CD4-positive, alpha-beta memory T cell (primary cell): ENCODE results near the gene CALHM3. TPM values are rescaled to one million over a fixed set of nuclear protein-coding genes. Genes with fewer than 3 reads are reported as not detected.
"Not testable (repeated sequence)": the region's sequence is repeated elsewhere in the genome, so short reads cannot be mapped to it uniquely, and the experiment has no call there.

ENCODE experiments used
- CTCF ChIA-PET: fragments of 350-600 bp; sonication (Branson Sonifier 250); formaldehyde crosslinking; loops from one replicate; lab custom pipeline; 2021; ENCODE audit warnings: inconsistent platforms; ENCODE audit not compliant: partially characterized antibody; lab: Charles Lee
- POLR2A ChIA-PET: fragments of 350-600 bp; sonication (Branson Sonifier 250); formaldehyde crosslinking; loops from one replicate; lab custom pipeline; 2021; ENCODE audit not compliant: partially characterized antibody; lab: Charles Lee
- DNase-seq, 5 donors: peaks; one replicate each; pipeline versions ENCODE4 v3.0.0 to v3.0.0-alpha.2; 2020 to 2022; ENCODE audit warnings: mixed read lengths in 1 of 5
- H3K27ac ChIP-seq: one replicate; pipeline ENCODE4 v1.7.0; 2013; ENCODE audit warnings: low read depth, low read length
- H3K27me3 ChIP-seq: 2 replicates; pipeline ENCODE4 v1.7.0; 2013; ENCODE audit warnings: mild to moderate bottlenecking, low read length, moderate library complexity; ENCODE audit not compliant: insufficient read depth
- H3K36me3 ChIP-seq: 2 replicates; pipeline ENCODE4 v1.7.0; 2013; ENCODE audit warnings: mild to moderate bottlenecking, low read length, moderate library complexity; ENCODE audit not compliant: insufficient read depth
- H3K4me1 ChIP-seq: 2 replicates; pipeline ENCODE4 v1.7.0; 2013; ENCODE audit warnings: mild to moderate bottlenecking, low read length, moderate library complexity; ENCODE audit not compliant: insufficient read depth
- H3K4me3 ChIP-seq, 2 donors: one replicate each; pipeline ENCODE4 v1.7.0; 2013; ENCODE audit warnings: low read length in 2 of 2, mild to moderate bottlenecking in 1 of 2
- H3K9me3 ChIP-seq, 2 donors: one replicate each; pipeline ENCODE4 v1.7.0; 2013; ENCODE audit warnings: low read length in 2 of 2, control low read depth in 1 of 2; ENCODE audit not compliant: control insufficient read depth in 1 of 2
- H3K27ac Mint-ChIP-seq, 7 donors: one replicate each; pipeline ENCODE4 v1.8.0; 2020 to 2021; ENCODE audit warnings: mixed read lengths in 7 of 7, mild to moderate bottlenecking in 6 of 7, inconsistent platforms in 3 of 7, moderate library complexity in 3 of 7
- H3K27me3 Mint-ChIP-seq, 2 donors: one replicate each; pipeline ENCODE4 v1.8.0; 2020 to 2021; ENCODE audit warnings: mixed read lengths in 2 of 2
- H3K36me3 Mint-ChIP-seq, 2 donors: one replicate each; pipeline ENCODE4 v1.8.0; 2020 to 2021; ENCODE audit warnings: mixed read lengths in 2 of 2, inconsistent platforms in 1 of 2, mild to moderate bottlenecking in 1 of 2
- H3K4me1 Mint-ChIP-seq, 4 donors: one replicate each; pipeline ENCODE4 v1.8.0; 2020 to 2021; ENCODE audit warnings: mixed read lengths in 4 of 4, mild to moderate bottlenecking in 1 of 4
- H3K4me3 Mint-ChIP-seq, 8 donors: one replicate each; pipeline ENCODE4 v1.8.0; 2020 to 2021; ENCODE audit warnings: mixed read lengths in 8 of 8, mild to moderate bottlenecking in 7 of 8, moderate library complexity in 6 of 8, inconsistent platforms in 3 of 8
- H3K9me3 Mint-ChIP-seq, 8 donors: one replicate each; pipeline ENCODE4 v1.8.0; 2020 to 2021; ENCODE audit warnings: mixed read lengths in 8 of 8, mild to moderate bottlenecking in 5 of 8, inconsistent platforms in 3 of 8, moderate library complexity in 1 of 8
- intact Hi-C: fragments of 100-400 bp; cut with micrococcal nuclease; formaldehyde crosslinking; loops from one replicate; pipeline ENCODE4 v1.15.1; 2023
- polyA plus RNA-seq, 2 donors: library from polyadenylated mRNA; unstranded; fragments of 300-500 nt; fragmentation: Illumina TruSeq; gene quantifications; one replicate each; pipeline ENCODE4 v1.2.3, GENCODE V29; 2021
- total RNA-seq, 2 experiments: library from RNA; stranded (reverse); gene quantifications; one replicate each; pipeline ENCODE4 v1.2.3, GENCODE V29; 2021

The CALHM3 gene
- total and polyA plus RNA-seq, 4 experiments from 2014 or later = not detected

GRCh38 chr10:103486635-103487409, 7.8 kb upstream of the CALHM3 start:
- ChIA-PET POLR2A (interaction anchor here (2.5 kb wide), 1 partner anchor 70 kb away, joined by 13 read pairs; no protein-coding TSS in a partner anchor), CTCF (interaction anchor here (0.9 to 9.3 kb wide), 9 partner anchors 9 to 650 kb away, joined by 3 to 268 read pairs (median 4); partner anchors contain the start of genes CALHM2 and CYP17A1)
- not testable (repeated sequence) for H3K36me3 ChIP-seq, H3K27me3 Mint-ChIP-seq, DNase-seq, H3K27ac Mint-ChIP-seq, H3K9me3 ChIP-seq, H3K4me3 Mint-ChIP-seq, H3K9me3 Mint-ChIP-seq, H3K27me3 ChIP-seq, H3K4me3 ChIP-seq, H3K4me1 ChIP-seq, H3K27ac ChIP-seq, H3K36me3 Mint-ChIP-seq
- peaks cover 8 to 29% (median 14%) of the 10 kb centered on the region in 4 donors for H3K4me1 Mint-ChIP-seq
- intact Hi-C loops = loop anchor here (5.0 to 10.0 kb wide), 2 partner anchors 132 to 245 kb away; partner anchors contain the start of gene PCGF6

- intact Hi-C loops = loop anchor here (1.0 to 10.0 kb wide), 3 partner anchors 30 to 127 kb away; partner anchors contain the start of genes CALHM2 and PCGF6
- no peaks in the 10 kb centered on the region for H3K27me3 ChIP-seq
- peak; percentile 64 to 71 (median 66) for DNase-seq
- no peak overlapping the region for H3K27ac ChIP-seq
- H3K27me3 Mint-ChIP-seq = peaks cover 0 to 3% of the 10 kb centered on the region in 2 donors
- H3K9me3 ChIP-seq = no peaks in the 10 kb centered on the region
- POLR2A ChIA-PET = interaction anchor here (1.1 to 1.6 kb wide), 2 partner anchors 29 to 30 kb away, joined by 4 to 6 read pairs; partner anchors contain the start of gene CALHM2
- H3K4me3 Mint-ChIP-seq = no peak overlapping the region
- H3K36me3 Mint-ChIP-seq = no peaks in the 10 kb centered on the region
- no peaks in the 10 kb centered on the region for H3K4me1 ChIP-seq
- H3K4me1 Mint-ChIP-seq = peaks cover 7 to 18% (median 9%) of the 10 kb centered on the region in 4 donors
- CTCF ChIA-PET = interaction anchor here (1.0 to 9.3 kb wide), 11 partner anchors 10 to 65 kb away, joined by 4 to 268 read pairs (median 9); partner anchors contain the start of genes CALHM2 and NEURL1
- no peaks in the 10 kb centered on the region for H3K9me3 Mint-ChIP-seq
- no peaks in the 10 kb centered on the region for H3K36me3 ChIP-seq
- no peak overlapping the region for H3K4me3 ChIP-seq
- peak overlapping the region in 3 of 7 donors; percentile 3 to 79 (median 38) for H3K27ac Mint-ChIP-seq
Measured at GRCh38 chr10:103481974-103482531, 3.0 kb upstream of the CALHM3 start.

GRCh38 chr10:103480521-103480920, 1.5 kb upstream of the CALHM3 start:
- ChIA-PET POLR2A (interaction anchor here (0.7 to 1.6 kb wide), 4 partner anchors 9 to 30 kb away, joined by 3 to 6 read pairs (median 4); partner anchors contain the start of gene CALHM2), CTCF (interaction anchor here (0.7 to 8.4 kb wide), 8 partner anchors 9 to 205 kb away, joined by 3 to 141 read pairs (median 5); partner anchors contain the start of gene CALHM2)
- Mint-ChIP-seq H3K9me3 (no peaks in the 10 kb centered on the region), H3K27me3 (no peaks in the 10 kb centered on the region), H3K4me3 (no peak overlapping the region), H3K27ac (no peak overlapping the region), H3K36me3 (no peaks in the 10 kb centered on the region), H3K4me1 (peaks cover 8 to 24% (median 11%) of the 10 kb centered on the region in 4 donors)
- DNase-seq = no peak
- H3K4me1 ChIP-seq = peaks cover 4% of the 10 kb centered on the region
- intact Hi-C loops = loop anchor here (10.0 kb wide), 1 partner anchor 126 kb away; the partner anchor contains the start of gene PCGF6
- H3K4me3 ChIP-seq = no peak overlapping the region
- H3K27ac ChIP-seq = no peak overlapping the region
- no peaks in the 10 kb centered on the region for H3K36me3 ChIP-seq
- no peaks in the 10 kb centered on the region for H3K27me3 ChIP-seq
- H3K9me3 ChIP-seq = no peaks in the 10 kb centered on the region

GRCh38 chr10:103478671-103479070, 369 bp downstream of the CALHM3 start:
- Mint-ChIP-seq H3K4me1 (peaks cover 11 to 29% (median 16%) of the 10 kb centered on the region in 4 donors), H3K36me3 (no peaks in the 10 kb centered on the region), H3K4me3 (no peak overlapping the region), H3K27ac (peak overlapping the region in 2 of 7 donors; percentile 19 to 66), H3K9me3 (no peaks in the 10 kb centered on the region), H3K27me3 (no peaks in the 10 kb centered on the region)
- Histone ChIP-seq H3K4me3 (no peak overlapping the region), H3K9me3 (no peaks in the 10 kb centered on the region), H3K27ac (no peak overlapping the region), H3K36me3 (no peaks in the 10 kb centered on the region), H3K4me1 (peaks cover 4% of the 10 kb centered on the region), H3K27me3 (no peaks in the 10 kb centered on the region)
- POLR2A ChIA-PET = no interaction called here
- CTCF ChIA-PET = interaction anchor here (1.2 to 8.4 kb wide), 2 partner anchors 19 to 61 kb away, joined by 3 to 141 read pairs; no protein-coding TSS in a partner anchor
- DNase-seq = no peak
- intact Hi-C loops = no loop called here

GRCh38 chr10:103476046-103476768, 2.8 kb downstream of the CALHM3 start:
- H3K36me3 Mint-ChIP-seq = no peaks in the 10 kb centered on the region
- Histone ChIP-seq H3K27ac (no peak overlapping the region), H3K9me3 (no peaks in the 10 kb centered on the region), H3K27me3 (no peaks in the 10 kb centered on the region), H3K4me1 (peaks cover 26% of the 10 kb centered on the region), H3K36me3 (no peaks in the 10 kb centered on the region), H3K4me3 (no peak overlapping the region)
- H3K27ac Mint-ChIP-seq = peak overlapping the region in 3 of 7 donors; percentile 17 to 68 (median 50)
- CTCF ChIA-PET = interaction anchor here (1.3 to 8.4 kb wide), 4 partner anchors 9 to 58 kb away, joined by 3 to 141 read pairs (median 18); partner anchors contain the start of gene CALHM2
- no peak for DNase-seq
- peaks cover 12 to 42% (median 23%) of the 10 kb centered on the region in 4 donors for H3K4me1 Mint-ChIP-seq
- intact Hi-C loops = no loop called here
- H3K27me3 Mint-ChIP-seq = no peaks in the 10 kb centered on the region
- H3K4me3 Mint-ChIP-seq = peak overlapping the region in 1 of 8 donors; percentile 69
- POLR2A ChIA-PET = interaction anchor here (0.8 to 2.0 kb wide), 5 partner anchors 22 to 109 kb away, joined by 3 to 11 read pairs (median 4); partner anchors contain the start of gene CALHM2
- no peaks in the 10 kb centered on the region for H3K9me3 Mint-ChIP-seq

- intact Hi-C loops = no loop called here
- Histone ChIP-seq H3K4me3 (no peak overlapping the region), H3K27ac (no peak overlapping the region), H3K4me1 (peaks cover 33% of the 10 kb centered on the region), H3K36me3 (no peaks in the 10 kb centered on the region), H3K9me3 (no peaks in the 10 kb centered on the region), H3K27me3 (no peaks in the 10 kb centered on the region)
- H3K4me1 Mint-ChIP-seq = peaks cover 19 to 50% (median 31%) of the 10 kb centered on the region in 4 donors
- H3K4me3 Mint-ChIP-seq = no peak overlapping the region
- POLR2A ChIA-PET = interaction anchor here (0.8 to 2.0 kb wide), 7 partner anchors 21 to 110 kb away, joined by 3 to 4 read pairs (median 3); no protein-coding TSS in a partner anchor
- CTCF ChIA-PET = interaction anchor here (0.7 to 8.4 kb wide), 7 partner anchors 8 to 65 kb away, joined by 3 to 141 read pairs (median 6); partner anchors contain the start of gene CALHM2
- no peaks in the 10 kb centered on the region for H3K36me3 Mint-ChIP-seq
- no peaks in the 10 kb centered on the region for H3K9me3 Mint-ChIP-seq
- no peaks in the 10 kb centered on the region for H3K27me3 Mint-ChIP-seq
- H3K27ac Mint-ChIP-seq = peak overlapping the region in 3 of 7 donors; percentile 17 to 68 (median 50)
- no peak for DNase-seq
Measured at GRCh38 chr10:103475437-103475836, 3.6 kb downstream of the CALHM3 start.
